ENCODE measurements around the gene CCL1.

CCL1 gene

GRCh38 chr17:34391241-34391640, 28.2 kb upstream of the CCL1 start:
- H3K36me3 Mint-ChIP-seq (ENCODE audit: insufficient read depth): peaks cover 1% of the 10 kb centered on the region
- peaks cover 6% of the 10 kb centered on the region for H3K4me1 Mint-ChIP-seq
- ATAC-seq (replicated peaks; ENCODE audit: extremely low read depth, poor library complexity, severe bottlenecking): no peak
- no peak overlapping the region for H3K4me3 Mint-ChIP-seq
- no peak overlapping the region for H3K27ac Mint-ChIP-seq (ENCODE audit: low read depth)
- no peak for DNase-seq (ENCODE audit: low spot score in 2 of 2)
- H3K9me3 Mint-ChIP-seq: no peaks in the 10 kb centered on the region
- H3K27me3 Mint-ChIP-seq: peaks cover 8% of the 10 kb centered on the region

GRCh38 chr17:34390649-34391048, 27.6 kb upstream of the CCL1 start:
- Mint-ChIP-seq H3K36me3 (ENCODE audit: insufficient read depth) (peaks cover 1% of the 10 kb centered on the region), H3K4me1 (peaks cover 6% of the 10 kb centered on the region), H3K27me3 (peaks cover 14% of the 10 kb centered on the region), H3K9me3 (no peaks in the 10 kb centered on the region), H3K4me3 (no peak overlapping the region), H3K27ac (ENCODE audit: low read depth) (no peak overlapping the region)
- DNase-seq (ENCODE audit: low spot score in 2 of 2): no peak
- ATAC-seq (replicated peaks; ENCODE audit: extremely low read depth, poor library complexity, severe bottlenecking): no peak

- Mint-ChIP-seq H3K36me3 (ENCODE audit: insufficient read depth) (peaks cover 1% of the 10 kb centered on the region), H3K27me3 (peaks cover 26% of the 10 kb centered on the region), H3K4me1 (peaks cover 6% of the 10 kb centered on the region), H3K27ac (ENCODE audit: low read depth) (no peak overlapping the region), H3K4me3 (no peak overlapping the region), H3K9me3 (no peaks in the 10 kb centered on the region)
- ATAC-seq (replicated peaks; ENCODE audit: extremely low read depth, poor library complexity, severe bottlenecking) (no peak), DNase-seq (ENCODE audit: low spot score in 2 of 2) (no peak)
These were observed 26.2 kb upstream of the CCL1 start for GRCh38 chr17:34389126-34389750.

GRCh38 chr17:34387566-34387965, 24.5 kb upstream of the CCL1 start:
- ATAC-seq (replicated peaks; ENCODE audit: extremely low read depth, poor library complexity, severe bottlenecking): no peak
- Mint-ChIP-seq H3K4me1 (peaks cover 11% of the 10 kb centered on the region), H3K27ac (ENCODE audit: low read depth) (no peak overlapping the region), H3K36me3 (ENCODE audit: insufficient read depth) (peaks cover 4% of the 10 kb centered on the region), H3K9me3 (no peaks in the 10 kb centered on the region), H3K4me3 (no peak overlapping the region), H3K27me3 (peaks cover 34% of the 10 kb centered on the region)
- no peak for DNase-seq (ENCODE audit: low spot score in 2 of 2)

DNA sequence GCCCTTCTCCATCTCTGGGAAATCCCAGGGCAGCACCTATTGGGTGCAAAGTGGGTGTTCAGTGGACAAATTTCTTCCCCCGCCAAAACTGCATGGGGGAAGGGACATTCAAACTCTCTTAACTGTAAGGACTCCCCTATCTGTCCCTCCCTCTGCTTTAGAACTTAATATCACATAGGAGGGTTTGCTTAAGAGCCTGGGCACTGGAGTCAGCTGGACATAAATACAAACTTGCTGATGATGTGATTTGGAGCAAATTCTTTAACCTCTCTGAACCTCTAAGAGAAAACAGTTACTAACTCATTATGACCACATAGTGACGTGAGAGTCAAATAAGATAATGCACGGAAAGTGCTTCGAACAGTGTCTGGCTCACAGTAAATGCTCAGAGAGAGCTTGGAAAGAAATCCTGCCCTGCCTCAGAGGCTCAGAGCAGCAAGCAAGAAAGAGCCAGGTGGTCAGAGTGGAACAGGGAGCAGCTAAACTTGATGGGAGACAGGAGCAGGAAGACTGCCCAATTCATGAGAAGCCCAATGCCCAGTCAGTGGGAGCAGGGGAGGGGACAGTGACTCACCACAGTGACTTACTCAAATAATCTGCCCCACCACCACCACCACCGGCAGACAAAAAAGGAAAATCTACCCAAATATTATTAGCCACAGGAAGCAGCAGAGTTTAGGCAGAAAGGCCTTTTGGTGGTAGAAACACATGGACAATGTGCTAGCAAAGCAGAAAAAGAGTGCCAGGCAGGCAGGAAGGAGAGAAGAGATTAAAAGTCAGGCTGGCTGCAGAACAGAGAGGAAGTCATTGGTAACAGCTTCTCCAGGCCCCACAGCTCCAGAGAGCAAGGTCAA, 23.9 kb upstream of the CCL1 start:
- peaks cover 41% of the 10 kb centered on the region for H3K27me3 Mint-ChIP-seq
- peaks cover 3% of the 10 kb centered on the region for H3K36me3 Mint-ChIP-seq (ENCODE audit: insufficient read depth)
- H3K27ac Mint-ChIP-seq (ENCODE audit: low read depth): no peak overlapping the region
- ATAC-seq (replicated peaks; ENCODE audit: extremely low read depth, poor library complexity, severe bottlenecking) (no peak), DNase-seq (ENCODE audit: low spot score in 2 of 2) (no peak)
- H3K4me3 Mint-ChIP-seq: no peak overlapping the region
- H3K4me1 Mint-ChIP-seq: peaks cover 11% of the 10 kb centered on the region
- no peaks in the 10 kb centered on the region for H3K9me3 Mint-ChIP-seq

GRCh38 chr17:34386343-34386696, 23.3 kb upstream of the CCL1 start:
- DNase-seq (ENCODE audit: low spot score in 2 of 2) (no peak), ATAC-seq (replicated peaks; ENCODE audit: extremely low read depth, poor library complexity, severe bottlenecking) (no peak)
- Mint-ChIP-seq H3K4me1 (peaks cover 11% of the 10 kb centered on the region), H3K36me3 (ENCODE audit: insufficient read depth) (peaks cover 2% of the 10 kb centered on the region), H3K9me3 (no peaks in the 10 kb centered on the region), H3K27ac (ENCODE audit: low read depth) (no peak overlapping the region), H3K27me3 (peaks cover 47% of the 10 kb centered on the region), H3K4me3 (no peak overlapping the region)

- H3K27me3 Mint-ChIP-seq: peaks cover 53% of the 10 kb centered on the region
- no peak for DNase-seq (ENCODE audit: low spot score in 2 of 2)
- H3K4me1 Mint-ChIP-seq: peaks cover 11% of the 10 kb centered on the region
- no peak overlapping the region for H3K4me3 Mint-ChIP-seq
- no peaks in the 10 kb centered on the region for H3K9me3 Mint-ChIP-seq
- peaks cover 2% of the 10 kb centered on the region for H3K36me3 Mint-ChIP-seq (ENCODE audit: insufficient read depth)
- ATAC-seq (replicated peaks; ENCODE audit: extremely low read depth, poor library complexity, severe bottlenecking): no peak
- H3K27ac Mint-ChIP-seq (ENCODE audit: low read depth): no peak overlapping the region
These were observed 22.0 kb upstream of the CCL1 start for GRCh38 chr17:34384822-34385605.

DNA sequence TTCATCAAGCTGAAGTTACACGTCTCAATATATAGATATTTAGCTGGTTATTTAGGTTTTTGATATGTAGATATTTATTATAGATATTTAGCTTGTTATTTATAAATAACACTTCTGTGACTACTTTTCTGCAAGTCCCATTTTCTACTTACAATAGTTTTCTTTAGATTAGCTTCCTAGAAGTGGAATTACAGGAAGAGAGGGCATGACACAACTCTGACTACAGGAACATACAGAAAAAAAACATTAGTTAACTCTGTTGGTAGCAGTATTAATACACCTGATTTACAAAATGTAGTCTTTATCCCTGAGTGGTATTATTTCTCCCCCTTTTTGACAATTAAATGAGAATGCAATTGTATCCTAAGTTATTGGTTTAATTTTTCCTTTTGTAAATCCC, 21.2 kb upstream of the CCL1 start:
- DNase-seq (ENCODE audit: low spot score in 2 of 2) (no peak), ATAC-seq (replicated peaks; ENCODE audit: extremely low read depth, poor library complexity, severe bottlenecking) (no peak)
- Mint-ChIP-seq H3K4me1 (peaks cover 9% of the 10 kb centered on the region), H3K27ac (ENCODE audit: low read depth) (no peak overlapping the region), H3K9me3 (no peaks in the 10 kb centered on the region), H3K27me3 (peaks cover 53% of the 10 kb centered on the region), H3K4me3 (no peak overlapping the region), H3K36me3 (ENCODE audit: insufficient read depth) (peaks cover 2% of the 10 kb centered on the region)

DNA sequence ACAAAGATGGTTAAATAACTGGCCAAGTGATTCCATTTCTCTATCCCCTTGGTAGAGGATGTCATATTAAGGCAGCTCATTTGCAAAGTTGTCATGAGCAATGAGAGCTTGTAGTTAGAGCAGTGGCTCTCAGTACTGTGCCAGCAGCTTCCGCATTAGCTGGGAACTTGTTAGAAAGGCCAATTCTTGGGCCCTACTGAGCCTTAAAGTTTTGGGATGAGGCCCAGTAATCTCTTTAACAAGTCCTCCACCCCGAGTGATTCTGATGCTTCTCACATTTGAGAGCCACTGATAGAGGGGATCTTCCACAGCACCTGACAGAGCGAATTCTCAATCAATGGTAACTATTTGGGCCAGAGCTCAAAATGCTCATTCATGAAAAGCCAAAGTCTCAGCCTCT, 20.2 kb upstream of the CCL1 start:
- Mint-ChIP-seq H3K27me3 (peaks cover 53% of the 10 kb centered on the region), H3K4me3 (peak overlapping the region; percentile 7)
- no peak for DNase-seq (ENCODE audit: low spot score in 2 of 2)

DNA sequence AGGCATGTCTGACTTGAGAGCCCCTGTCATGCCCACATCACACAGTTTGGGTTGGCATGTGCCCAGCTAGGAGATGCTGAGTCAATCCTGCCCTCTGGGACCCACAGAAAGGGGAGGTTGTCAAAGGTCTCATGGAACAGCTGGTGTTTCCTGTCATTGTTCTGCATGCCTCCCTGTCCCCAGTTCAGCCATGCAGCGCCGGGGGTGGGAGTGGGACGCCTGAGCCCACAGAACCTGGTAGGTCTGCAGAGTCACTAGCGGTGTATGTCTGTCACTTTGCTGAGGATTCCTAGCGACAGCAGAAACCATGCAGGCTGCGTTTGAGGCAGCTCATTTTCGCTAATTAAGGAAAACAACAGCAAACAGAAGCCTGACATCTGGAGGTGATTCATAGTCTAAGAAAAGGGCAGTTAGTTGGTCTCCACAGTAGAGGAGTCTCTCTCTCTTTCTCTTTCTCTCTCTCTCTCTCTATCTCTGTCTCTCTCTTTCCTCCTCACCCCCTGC, 19.6 kb upstream of the CCL1 start:
- Mint-ChIP-seq H3K27ac (ENCODE audit: low read depth) (no peak overlapping the region), H3K9me3 (no peaks in the 10 kb centered on the region), H3K4me3 (peak overlapping the region; percentile 7), H3K36me3 (ENCODE audit: insufficient read depth) (peaks cover 2% of the 10 kb centered on the region), H3K4me1 (peaks cover 10% of the 10 kb centered on the region), H3K27me3 (peaks cover 53% of the 10 kb centered on the region)
- DNase-seq (ENCODE audit: low spot score in 2 of 2) (no peak), ATAC-seq (replicated peaks; ENCODE audit: extremely low read depth, poor library complexity, severe bottlenecking) (peak; percentile 24)

More for the DNA sequence above, 20.2 kb upstream of the CCL1 start:
- ATAC-seq (replicated peaks; ENCODE audit: extremely low read depth, poor library complexity, severe bottlenecking): no peak
- H3K9me3 Mint-ChIP-seq: no peaks in the 10 kb centered on the region
- H3K36me3 Mint-ChIP-seq (ENCODE audit: insufficient read depth): peaks cover 2% of the 10 kb centered on the region
- peaks cover 10% of the 10 kb centered on the region for H3K4me1 Mint-ChIP-seq
- H3K27ac Mint-ChIP-seq (ENCODE audit: low read depth): no peak overlapping the region

GRCh38 chr17:34379868-34380267, 16.8 kb upstream of the CCL1 start:
- H3K4me1 Mint-ChIP-seq: peaks cover 10% of the 10 kb centered on the region
- no peaks in the 10 kb centered on the region for H3K9me3 Mint-ChIP-seq
- H3K36me3 Mint-ChIP-seq (ENCODE audit: insufficient read depth): peaks cover 2% of the 10 kb centered on the region
- H3K4me3 Mint-ChIP-seq: no peak overlapping the region
- H3K27me3 Mint-ChIP-seq: peaks cover 32% of the 10 kb centered on the region
- DNase-seq (ENCODE audit: low spot score in 2 of 2) (no peak), ATAC-seq (replicated peaks; ENCODE audit: extremely low read depth, poor library complexity, severe bottlenecking) (no peak)
- H3K27ac Mint-ChIP-seq (ENCODE audit: low read depth): no peak overlapping the region

DNA sequence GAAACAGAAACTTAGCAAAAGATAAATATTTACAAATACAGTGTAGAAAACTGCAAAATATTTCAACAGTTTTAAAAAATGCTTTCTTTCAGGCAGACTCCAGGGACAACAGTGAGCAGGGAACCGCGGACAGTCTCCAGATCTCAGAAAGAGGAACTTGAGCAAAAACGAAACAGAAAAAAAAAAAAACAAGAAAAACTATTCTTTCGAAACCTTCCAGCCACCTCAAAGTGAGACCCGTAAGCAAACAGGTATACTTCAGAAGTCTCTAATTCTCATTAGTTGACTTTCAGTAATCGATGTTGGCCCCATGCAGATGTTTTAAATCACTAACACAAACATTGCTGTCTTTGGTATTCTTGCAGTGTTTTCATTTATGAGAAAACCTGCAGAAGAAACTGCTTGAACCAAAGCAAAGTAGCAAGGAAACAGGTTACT, 15.7 kb upstream of the CCL1 start:
- no peak overlapping the region for H3K27ac Mint-ChIP-seq (ENCODE audit: low read depth)
- peaks cover 10% of the 10 kb centered on the region for H3K4me1 Mint-ChIP-seq
- ATAC-seq (replicated peaks; ENCODE audit: extremely low read depth, poor library complexity, severe bottlenecking) (no peak), DNase-seq (ENCODE audit: low spot score in 2 of 2) (no peak)
- no peak overlapping the region for H3K4me3 Mint-ChIP-seq
- peaks cover 27% of the 10 kb centered on the region for H3K27me3 Mint-ChIP-seq
- H3K36me3 Mint-ChIP-seq (ENCODE audit: insufficient read depth): peaks cover 2% of the 10 kb centered on the region
- no peaks in the 10 kb centered on the region for H3K9me3 Mint-ChIP-seq

All from central memory CD8-positive, alpha-beta T cell (primary cell).